Activated CD4-positive, alpha-beta T cell treated with anti-CD3 and anti-CD28 coated beads for 24 hours (primary cell): ENCODE measurements around the gene CHMP1A.

Experiments
- DNase-seq, 2 donors: peaks; one replicate each; pipeline ENCODE4 v3.0.0-alpha.2; 2020; ENCODE audit warnings: low read depth in 2 of 2

CHMP1A gene

GRCh38 chr16:89624777-89625761 lies 32.4 kb downstream of the CHMP1A start:
- no peak for DNase-seq

GRCh38 chr16:89623511-89624261 lies 33.8 kb downstream of the CHMP1A start:
- no peak for DNase-seq

GRCh38 chr16:89621698-89622409 lies 35.7 kb downstream of the CHMP1A start:
- no peak for DNase-seq

GRCh38 chr16:89621136-89621697 lies 36.3 kb downstream of the CHMP1A start:
- DNase-seq, result no peak

- DNase-seq, result no peak
Measured at GRCh38 chr16:89620406-89620841, 37.1 kb downstream of the CHMP1A start.

- DNase-seq, result no peak
Measured at GRCh38 chr16:89619840-89620239, 37.7 kb downstream of the CHMP1A start.

GRCh38 chr16:89618109-89618998 lies 39.2 kb downstream of the CHMP1A start:
- DNase-seq, result no peak

- no peak for DNase-seq
Measured at GRCh38 chr16:89617036-89617435, 40.5 kb downstream of the CHMP1A start.

GRCh38 chr16:89616623-89617022 lies 40.9 kb downstream of the CHMP1A start:
- no peak for DNase-seq

- peak in 1 of 2 donors; percentile 11 for DNase-seq
Measured at GRCh38 chr16:89615596-89616090, 41.9 kb downstream of the CHMP1A start.

- no peak for DNase-seq
Measured at GRCh38 chr16:89615176-89615575, 42.3 kb downstream of the CHMP1A start.

GRCh38 chr16:89613954-89614459 lies 43.5 kb downstream of the CHMP1A start:
- DNase-seq, result no peak

GRCh38 chr16:89613231-89613953 lies 44.1 kb downstream of the CHMP1A start, which contains the start of gene DPEP1:
Gene DPEP1 (plus strand): TSS chr16:89613642. CDS start chr16:89630411, 16,769 bp downstream.
- DNase-seq, result no peak

- DNase-seq, result no peak
Measured at GRCh38 chr16:89612415-89613166, 44.9 kb downstream of the CHMP1A start.

- DNase-seq, result no peak
Measured at GRCh38 chr16:89610108-89610453, 47.4 kb downstream of the CHMP1A start.

GRCh38 chr16:89607937-89608740 lies 49.4 kb downstream of the CHMP1A start:
- DNase-seq, result no peak

- DNase-seq, result no peak
Measured at GRCh38 chr16:89607453-89607852, 50.1 kb downstream of the CHMP1A start.

- DNase-seq, result no peak
Measured at GRCh38 chr16:89606006-89606405, 51.5 kb downstream of the CHMP1A start.
